SK-N-MC (cell line): ENCODE results near the gene CDA.

Experiments used
- EZH2 ChIP-seq: fragments of 200-600 bp; sonication (generic); IDR thresholded peaks from one replicate; pipeline ENCODE4 v1.6.1; 2017; ENCODE audit warnings: antibody characterized with exemption
- POLR2AphosphoS5 ChIP-seq: IDR thresholded peaks from 2 replicates; pipeline ENCODE4 v1.6.1; 2012; ENCODE audit warnings: mild to moderate bottlenecking, low read depth, low read length, borderline replicate concordance

- TF ChIP-seq EZH2 (no peak), POLR2AphosphoS5 (no peak)
Measured at GRCh38 chr1:20551161-20551560, 37.7 kb upstream of the CDA start.
